SK-N-MC (cell line): ENCODE measurements around the gene TEX30.

Experiments used
- EZH2 ChIP-seq: fragments of 200-600 bp; sonication (generic); IDR thresholded peaks from one replicate; pipeline ENCODE4 v1.6.1; 2017; ENCODE audit warnings: antibody characterized with exemption
- FOXP2 ChIP-seq: optimal IDR thresholded peaks from 2 replicates; pipeline ENCODE3; 2011; ENCODE audit warnings: mild to moderate bottlenecking, moderate library complexity; ENCODE audit not compliant: insufficient read depth; ENCODE audit errors: extremely low read length, control extremely low read depth
- POLR2AphosphoS5 ChIP-seq: IDR thresholded peaks from 2 replicates; pipeline ENCODE4 v1.6.1; 2012; ENCODE audit warnings: mild to moderate bottlenecking, low read depth, low read length, borderline replicate concordance

- TF ChIP-seq POLR2AphosphoS5, result no peak
- no peak for TF ChIP-seq EZH2
- no peak for TF ChIP-seq FOXP2
Measured at GRCh38 chr13:102807699-102808098, 34.1 kb upstream of the TEX30 start.
